Putamen (tissue), 1 donor: ENCODE results near the gene NXPH3.

ENCODE experiments used
- DNase-seq: peaks from one replicate; pipeline ENCODE4 v3.0.0-alpha.2; 2016; ENCODE audit warnings: low spot score

NXPH3 gene

GRCh38 chr17:49630113-49630900 lies 54.6 kb downstream of the NXPH3 start:
- DNase-seq, result no peak

GRCh38 chr17:49631496-49631895 lies 55.8 kb downstream of the NXPH3 start:
- DNase-seq, result no peak
